ENCODE results near the gene CRHR2.
A peak's percentile ranks its signal among the peaks of the same experiment; 100 is the strongest.

Gene CRHR2

DNA sequence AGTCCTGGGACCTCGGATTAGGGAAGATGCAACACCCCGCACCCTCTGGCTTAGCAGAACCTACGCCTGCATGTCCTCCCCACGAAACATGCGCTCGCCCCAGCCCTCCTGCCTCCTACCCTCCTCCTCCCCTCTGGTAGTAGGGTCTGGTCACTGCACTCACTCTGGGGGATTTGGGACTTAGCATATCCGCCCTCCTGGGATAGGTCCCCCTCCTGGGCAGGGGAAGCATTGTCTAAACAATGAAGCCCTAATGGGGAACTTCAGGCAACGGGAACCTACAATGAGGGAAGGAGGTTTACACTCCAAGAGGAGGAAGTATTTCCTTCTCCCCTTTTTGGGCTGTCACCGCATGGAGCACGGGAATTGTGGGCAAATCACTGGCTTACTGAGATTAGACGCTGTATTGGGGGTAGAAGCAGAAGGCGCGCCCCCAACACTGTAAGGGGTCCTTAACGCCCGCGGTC is 892 bp downstream of the CRHR2 start:
- H3K36me3 ChIP-seq (ENCODE audit: insufficient read depth, low read length) = no peaks in the 10 kb centered on the region
- H3K9ac ChIP-seq (ENCODE audit: low read depth, low read length) = peak overlapping the region; percentile 55; the same call in 1 of the 2 replicates
- no peaks in the 10 kb centered on the region for H3K9me3 ChIP-seq (ENCODE audit: control insufficient read depth, insufficient read depth, low read length)
- peaks cover 18% of the 10 kb centered on the region for H3K4me1 ChIP-seq (ENCODE audit: insufficient read depth, low read length)

DNA sequence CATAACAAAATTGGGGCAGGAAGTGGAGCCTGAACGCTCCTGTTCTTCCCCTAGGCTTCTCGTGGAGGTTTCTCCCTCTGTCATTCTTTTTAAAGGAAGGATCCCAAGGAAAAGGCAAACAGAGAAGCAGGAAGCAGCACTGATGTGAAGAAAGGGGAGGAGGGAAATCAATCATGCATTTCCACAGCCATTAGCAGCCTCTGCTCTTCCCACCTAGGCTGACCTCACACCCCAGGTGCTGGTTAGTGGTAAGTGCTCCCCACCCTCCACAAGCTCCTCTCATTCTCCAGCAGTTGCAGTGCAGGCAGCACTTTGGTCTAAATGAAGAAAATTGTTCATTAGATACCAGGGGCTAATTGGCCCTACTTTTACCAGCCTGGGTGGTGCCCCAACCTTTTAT is 2.6 kb downstream of the CRHR2 start:
- H3K9ac ChIP-seq (ENCODE audit: low read depth, low read length) = no peak overlapping the region
- H3K9me3 ChIP-seq (ENCODE audit: control insufficient read depth, insufficient read depth, low read length) = no peaks in the 10 kb centered on the region
- H3K4me1 ChIP-seq (ENCODE audit: insufficient read depth, low read length) = peaks cover 18% of the 10 kb centered on the region
- H3K36me3 ChIP-seq (ENCODE audit: insufficient read depth, low read length) = no peaks in the 10 kb centered on the region

DNA sequence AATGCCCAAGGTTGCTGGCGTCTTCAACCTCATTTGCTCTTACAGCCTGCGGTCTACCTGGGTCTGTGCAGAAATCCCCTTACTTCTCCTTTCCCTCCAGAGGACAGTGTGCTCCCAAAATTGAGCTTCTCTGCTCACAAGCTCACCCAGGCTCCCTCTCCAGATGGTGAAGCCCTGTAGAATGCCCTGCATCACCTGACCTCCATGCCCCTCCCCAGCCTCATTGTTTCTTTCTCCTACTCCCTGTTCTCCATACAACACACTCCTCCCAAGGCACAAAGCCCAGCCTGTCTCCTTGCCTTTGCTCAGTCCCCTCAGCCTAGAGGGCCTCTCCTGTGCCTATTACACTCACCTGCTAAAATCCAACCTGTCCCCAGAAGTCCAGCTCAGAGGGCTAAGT is 3.5 kb downstream of the CRHR2 start:
- Histone ChIP-seq H3K9me3 (ENCODE audit: control insufficient read depth, insufficient read depth, low read length) (no peaks in the 10 kb centered on the region), H3K9ac (ENCODE audit: low read depth, low read length) (no peak overlapping the region)

DNA sequence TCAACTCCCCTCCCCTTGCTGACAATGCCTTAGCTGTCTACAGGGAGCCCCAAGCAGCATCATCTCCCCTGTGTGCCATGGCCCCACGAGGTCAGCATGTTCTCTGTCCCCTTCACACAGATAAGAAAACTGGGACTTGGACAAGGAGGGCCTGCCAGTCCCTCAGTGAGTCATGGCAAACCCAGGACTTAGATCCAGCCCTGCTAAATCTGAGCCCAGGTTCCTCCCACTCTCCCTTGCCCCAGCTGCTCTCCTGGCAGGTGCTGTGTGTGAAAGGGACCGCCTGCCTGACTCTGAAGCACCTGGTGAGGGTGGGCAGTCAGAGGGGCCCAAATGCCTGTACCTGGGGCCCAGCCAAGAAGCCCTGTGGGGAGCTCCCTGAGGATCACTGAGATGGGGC is 7.4 kb downstream of the CRHR2 start:
- no peak overlapping the region for H3K9ac ChIP-seq (ENCODE audit: low read depth, low read length)
- H3K4me1 ChIP-seq (ENCODE audit: insufficient read depth, low read length) = 0 out of 2 replicates have a peak, but pooled peaks cover 10% of the 10 kb centered on the region
- H3K36me3 ChIP-seq (ENCODE audit: insufficient read depth, low read length) = no peaks in the 10 kb centered on the region
- H3K9me3 ChIP-seq (ENCODE audit: control insufficient read depth, insufficient read depth, low read length) = no peaks in the 10 kb centered on the region

More for the DNA sequence above, 3.5 kb downstream of the CRHR2 start:
- Histone ChIP-seq H3K36me3 (ENCODE audit: insufficient read depth, low read length) (no peaks in the 10 kb centered on the region), H3K4me1 (ENCODE audit: insufficient read depth, low read length) (peaks cover 10% of the 10 kb centered on the region; the same call in 1 of the 2 replicates)

DNA sequence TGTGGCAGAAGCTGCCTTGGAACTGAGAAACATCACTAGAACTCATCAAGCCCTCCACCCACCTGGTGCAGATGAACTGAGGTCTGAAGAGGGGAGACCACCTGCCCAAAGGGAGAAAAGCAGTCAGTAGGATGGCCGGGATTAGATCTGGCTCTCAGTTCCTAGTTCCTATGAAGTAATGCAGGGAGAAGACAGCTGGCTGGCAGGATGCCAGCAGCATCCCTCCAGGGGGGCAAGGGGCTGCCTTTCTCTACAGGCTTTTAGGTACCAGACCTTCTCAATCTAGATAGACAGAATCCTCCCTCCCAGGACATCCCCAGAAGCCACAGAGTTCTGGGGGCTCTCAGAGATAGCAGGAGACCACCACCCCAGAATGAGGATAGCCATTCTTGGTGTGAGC is 7.8 kb downstream of the CRHR2 start:
- Histone ChIP-seq H3K36me3 (ENCODE audit: insufficient read depth, low read length) (no peaks in the 10 kb centered on the region), H3K9me3 (ENCODE audit: control insufficient read depth, insufficient read depth, low read length) (no peaks in the 10 kb centered on the region), H3K9ac (ENCODE audit: low read depth, low read length) (no peak overlapping the region), H3K4me1 (ENCODE audit: insufficient read depth, low read length) (0 out of 2 replicates have a peak, but pooled peaks cover 10% of the 10 kb centered on the region)

DNA sequence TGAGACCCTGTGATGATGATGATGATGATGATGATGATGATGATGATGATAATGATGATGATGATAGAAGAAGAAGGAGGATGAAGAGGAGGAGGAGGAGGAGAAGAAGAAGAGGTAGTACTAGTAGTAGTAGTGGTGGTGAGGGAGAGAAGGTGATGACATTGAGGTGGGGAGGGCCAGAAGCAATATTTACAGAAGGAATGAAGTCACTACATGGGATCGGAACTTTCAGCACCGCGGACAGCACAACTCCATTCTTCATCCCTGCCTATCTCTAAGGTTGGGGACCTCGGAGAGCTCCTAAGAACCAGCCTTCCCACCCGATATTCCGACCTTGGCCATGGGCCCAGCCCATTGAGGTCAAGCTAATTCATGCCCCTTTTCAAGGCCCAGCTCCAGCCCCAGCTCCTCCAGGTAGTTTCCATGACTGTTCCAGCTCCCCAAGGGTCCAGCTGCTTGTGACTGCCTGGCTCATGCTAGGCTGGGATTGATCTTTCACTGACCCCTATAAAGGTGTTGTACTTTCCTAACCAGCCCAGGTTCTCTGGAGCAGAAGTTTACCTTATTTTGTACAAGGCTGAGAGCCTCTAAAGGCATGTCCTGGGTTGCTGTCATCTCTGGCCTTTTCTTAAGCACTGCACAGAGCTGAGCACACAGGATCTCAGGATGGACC is 10.3 kb downstream of the CRHR2 start:
- no peaks in the 10 kb centered on the region for H3K36me3 ChIP-seq (ENCODE audit: insufficient read depth, low read length)
- no peak overlapping the region for H3K9ac ChIP-seq (ENCODE audit: low read depth, low read length)
- no peaks in the 10 kb centered on the region for H3K9me3 ChIP-seq (ENCODE audit: control insufficient read depth, insufficient read depth, low read length)
- no peaks in the 10 kb centered on the region for H3K4me1 ChIP-seq (ENCODE audit: insufficient read depth, low read length)

DNA sequence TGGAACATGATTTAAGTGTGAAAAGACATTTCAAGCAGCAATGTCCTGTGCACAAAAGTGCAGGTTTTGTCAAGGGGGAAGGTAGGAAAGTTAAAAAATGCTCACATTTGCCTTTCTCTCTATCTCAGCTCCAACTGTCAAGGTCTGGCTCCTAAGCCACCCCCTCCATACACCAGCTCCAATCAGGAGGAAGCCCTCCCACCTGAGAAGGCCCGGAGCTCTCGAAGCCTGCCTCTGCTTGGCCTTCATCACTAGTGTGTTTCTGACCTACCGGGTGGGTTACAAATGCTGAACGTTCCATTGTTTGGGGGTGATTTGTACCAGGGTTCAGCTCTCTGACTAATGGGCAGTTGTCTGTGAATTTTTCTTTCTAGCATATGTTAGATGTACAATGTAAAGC is 14.2 kb downstream of the CRHR2 start:
- Histone ChIP-seq H3K9me3 (ENCODE audit: control insufficient read depth, insufficient read depth, low read length) (no peaks in the 10 kb centered on the region), H3K36me3 (ENCODE audit: insufficient read depth, low read length) (no peaks in the 10 kb centered on the region), H3K9ac (ENCODE audit: low read depth, low read length) (no peak overlapping the region), H3K4me1 (ENCODE audit: insufficient read depth, low read length) (no peaks in the 10 kb centered on the region)

DNA sequence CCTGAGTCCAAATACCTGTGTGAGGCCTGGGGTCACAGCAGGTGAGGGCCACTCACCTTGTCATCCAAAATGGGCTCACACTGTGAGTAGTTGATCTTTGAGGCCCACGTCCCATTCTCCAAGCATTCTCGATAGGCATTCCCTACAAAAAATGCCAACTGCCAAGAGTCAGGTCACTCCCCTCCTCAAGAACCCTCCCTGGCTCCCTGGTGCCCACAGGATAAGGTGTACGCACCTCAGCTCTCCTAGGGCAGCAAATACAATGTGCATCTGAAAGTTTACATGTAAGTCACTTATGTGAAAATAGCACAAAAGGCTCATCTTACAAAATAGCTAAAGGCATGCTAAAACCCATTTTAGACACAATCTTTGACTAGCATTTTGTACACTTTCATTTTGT is 15.1 kb downstream of the CRHR2 start:
- Histone ChIP-seq H3K9me3 (ENCODE audit: control insufficient read depth, insufficient read depth, low read length) (no peaks in the 10 kb centered on the region), H3K9ac (ENCODE audit: low read depth, low read length) (no peak overlapping the region), H3K4me1 (ENCODE audit: insufficient read depth, low read length) (no peaks in the 10 kb centered on the region), H3K36me3 (ENCODE audit: insufficient read depth, low read length) (no peaks in the 10 kb centered on the region)

DNA sequence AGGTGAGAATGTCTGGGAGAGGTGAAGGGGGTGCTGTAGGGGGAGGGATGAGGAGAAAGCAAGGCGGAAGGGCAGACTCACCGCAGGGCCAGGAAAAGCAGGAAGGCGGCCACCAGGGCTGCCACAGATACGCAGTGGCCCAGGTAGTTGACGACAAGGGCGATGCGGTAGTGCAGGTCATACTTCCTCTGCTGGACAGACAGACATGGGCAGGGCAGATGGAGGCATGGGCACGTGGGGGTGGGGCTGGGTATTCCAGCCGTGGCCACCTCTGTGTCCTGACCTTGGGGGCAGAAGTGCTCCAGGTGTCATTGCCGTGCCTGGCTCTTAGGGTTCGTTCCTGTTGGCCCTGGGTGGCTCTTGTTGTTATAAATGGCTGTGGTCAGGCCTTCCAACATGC is 16.8 kb downstream of the CRHR2 start:
- H3K9me3 ChIP-seq (ENCODE audit: control insufficient read depth, insufficient read depth, low read length) = no peaks in the 10 kb centered on the region
- no peaks in the 10 kb centered on the region for H3K36me3 ChIP-seq (ENCODE audit: insufficient read depth, low read length)
- no peak overlapping the region for H3K9ac ChIP-seq (ENCODE audit: low read depth, low read length)
- H3K4me1 ChIP-seq (ENCODE audit: insufficient read depth, low read length) = no peaks in the 10 kb centered on the region

DNA sequence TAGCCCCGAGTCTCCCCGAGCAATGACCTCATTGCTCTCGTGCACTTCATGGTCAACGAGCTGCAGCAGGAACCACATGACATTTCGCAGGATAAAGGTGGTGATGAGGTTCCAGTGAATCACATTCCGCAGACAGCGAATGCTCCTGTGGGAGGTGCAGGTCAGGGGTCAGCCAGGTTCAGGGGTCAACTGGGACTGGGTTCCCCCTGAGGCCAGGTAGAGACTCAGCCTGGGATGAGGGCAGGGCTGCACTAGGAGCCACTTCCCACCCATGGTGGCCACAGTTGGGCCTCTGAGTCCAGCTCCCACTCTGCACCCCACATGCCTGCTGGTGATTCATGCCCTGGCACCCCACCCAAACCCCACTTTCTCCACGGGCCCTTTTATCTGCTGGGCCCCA is 17.2 kb downstream of the CRHR2 start:
- Histone ChIP-seq H3K36me3 (ENCODE audit: insufficient read depth, low read length) (no peaks in the 10 kb centered on the region), H3K9me3 (ENCODE audit: control insufficient read depth, insufficient read depth, low read length) (no peaks in the 10 kb centered on the region), H3K9ac (ENCODE audit: low read depth, low read length) (no peak overlapping the region), H3K4me1 (ENCODE audit: insufficient read depth, low read length) (no peaks in the 10 kb centered on the region)

DNA sequence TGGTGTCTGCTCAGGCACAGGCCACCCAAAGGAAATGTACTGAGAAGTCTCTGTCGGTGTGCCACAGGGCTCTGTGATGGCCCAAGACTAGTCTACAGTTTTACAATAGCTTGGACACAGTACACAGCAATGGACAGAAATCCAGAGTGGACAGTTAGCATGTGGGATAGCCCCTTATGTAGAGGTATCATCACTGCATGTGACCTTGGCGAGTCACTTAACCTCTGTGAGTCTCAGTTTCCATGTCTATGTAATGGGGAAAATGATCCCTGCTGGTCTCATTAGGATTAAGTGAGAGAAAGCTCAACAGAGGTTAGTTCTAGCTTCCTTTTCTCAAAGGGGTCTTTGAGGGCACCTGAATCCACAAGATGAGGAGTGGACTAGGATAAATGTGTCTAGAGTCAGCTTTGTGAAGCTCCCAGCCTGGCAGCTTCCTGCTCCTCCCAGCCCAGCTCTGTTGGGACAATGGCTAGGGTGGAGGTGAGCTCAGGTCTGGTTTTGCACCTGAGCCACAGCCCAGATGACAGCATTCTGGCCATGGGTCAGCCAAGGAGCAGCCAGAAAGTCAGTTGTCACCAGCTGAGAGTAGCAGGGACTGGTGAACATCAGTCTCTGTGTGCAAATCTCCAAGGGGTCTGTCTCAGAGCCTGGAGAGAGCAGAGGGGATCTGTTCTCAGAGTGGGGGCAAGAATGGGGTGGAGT is 17.9 kb downstream of the CRHR2 start:
- no peaks in the 10 kb centered on the region for H3K36me3 ChIP-seq (ENCODE audit: insufficient read depth, low read length)
- no peaks in the 10 kb centered on the region for H3K9me3 ChIP-seq (ENCODE audit: control insufficient read depth, insufficient read depth, low read length)
- H3K9ac ChIP-seq (ENCODE audit: low read depth, low read length) = no peak overlapping the region

DNA sequence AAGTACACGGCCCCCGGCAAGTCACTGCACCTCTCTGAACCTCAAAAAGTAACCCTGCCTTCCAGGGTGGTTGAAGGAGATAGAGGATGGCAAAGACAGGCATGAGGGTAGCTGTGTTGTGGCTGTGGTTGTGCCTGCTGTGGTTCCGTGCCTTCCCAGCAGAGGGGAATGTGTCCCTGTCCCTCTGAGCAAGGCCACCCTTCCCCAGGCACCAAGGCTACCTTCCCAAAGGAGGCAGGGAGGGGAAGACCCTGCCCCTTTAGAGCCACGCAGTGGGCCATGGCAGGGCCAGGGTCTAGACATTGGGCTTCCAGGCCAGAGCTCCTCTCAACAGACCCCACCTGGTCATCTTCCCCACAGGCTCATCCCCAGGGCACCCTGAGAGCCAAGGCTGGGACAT is 18.8 kb downstream of the CRHR2 start:
- H3K36me3 ChIP-seq (ENCODE audit: insufficient read depth, low read length) = no peaks in the 10 kb centered on the region
- H3K9me3 ChIP-seq (ENCODE audit: control insufficient read depth, insufficient read depth, low read length) = no peaks in the 10 kb centered on the region
- no peaks in the 10 kb centered on the region for H3K4me1 ChIP-seq (ENCODE audit: insufficient read depth, low read length)
- H3K9ac ChIP-seq (ENCODE audit: low read depth, low read length) = no peak overlapping the region

More for the DNA sequence above, 17.9 kb downstream of the CRHR2 start:
- no peaks in the 10 kb centered on the region for H3K4me1 ChIP-seq (ENCODE audit: insufficient read depth, low read length)

DNA sequence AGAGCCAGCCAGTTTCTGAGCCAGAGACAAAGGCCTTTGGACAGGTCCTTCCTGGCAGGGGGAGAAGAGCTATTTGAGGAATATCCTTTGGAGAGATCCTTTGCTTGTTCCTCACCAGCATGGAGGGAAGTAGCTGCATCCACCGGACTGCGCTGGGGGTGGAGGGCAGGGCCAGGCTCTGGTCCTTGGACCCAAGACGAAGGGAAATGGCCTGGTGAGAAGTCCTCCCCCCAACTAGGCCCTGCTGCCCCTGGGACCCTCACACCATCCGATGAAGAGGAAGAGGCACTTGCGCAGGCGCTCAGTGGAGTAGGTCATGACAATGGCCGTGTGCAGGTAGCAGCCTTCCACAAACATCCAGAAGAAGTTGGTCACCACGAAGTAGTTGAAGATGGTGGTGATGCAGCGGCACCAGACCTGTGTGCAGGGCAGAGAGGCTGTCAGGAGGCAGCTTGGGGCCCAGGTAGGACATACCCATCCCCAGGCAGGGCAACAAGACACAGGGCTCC is 19.8 kb downstream of the CRHR2 start:
- Histone ChIP-seq H3K36me3 (ENCODE audit: insufficient read depth, low read length) (no peaks in the 10 kb centered on the region), H3K4me1 (ENCODE audit: insufficient read depth, low read length) (no peaks in the 10 kb centered on the region), H3K9me3 (ENCODE audit: control insufficient read depth, insufficient read depth, low read length) (no peaks in the 10 kb centered on the region), H3K9ac (ENCODE audit: low read depth, low read length) (no peak overlapping the region)

DNA sequence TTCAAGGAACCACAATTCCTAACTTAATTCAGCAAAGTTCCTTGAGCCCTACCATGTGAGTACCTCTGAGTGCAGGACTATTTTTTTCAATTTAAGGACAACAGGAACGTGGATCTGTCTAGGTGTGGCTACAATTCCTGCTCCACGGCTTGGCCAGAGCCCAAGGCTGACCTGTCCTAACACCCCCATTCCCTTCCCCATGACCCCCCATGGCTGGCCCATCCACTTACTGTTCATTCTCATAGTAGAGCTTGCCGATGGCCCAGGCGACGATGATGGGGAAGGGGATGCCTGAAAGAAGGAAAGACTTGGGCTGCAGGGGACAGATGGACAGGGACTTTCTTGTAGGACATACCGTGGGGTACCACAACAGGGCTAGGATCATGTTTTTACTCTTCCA is 20.3 kb downstream of the CRHR2 start:
- Histone ChIP-seq H3K9ac (ENCODE audit: low read depth, low read length) (no peak overlapping the region), H3K36me3 (ENCODE audit: insufficient read depth, low read length) (no peaks in the 10 kb centered on the region), H3K9me3 (ENCODE audit: control insufficient read depth, insufficient read depth, low read length) (no peaks in the 10 kb centered on the region), H3K4me1 (ENCODE audit: insufficient read depth, low read length) (no peaks in the 10 kb centered on the region)
